H9 (cell line): ENCODE data around the gene RILPL2. TPM values are rescaled to one million over a fixed set of nuclear protein-coding genes. Genes with fewer than 3 reads are reported as not detected.

Source experiments
- DNase-seq: peaks from one replicate; pipeline ENCODE4 v3.0.0-alpha.2; 2017
- H2AFZ ChIP-seq: one replicate; pipeline ENCODE4 v1.6.1; 2013; ENCODE audit warnings: mild to moderate bottlenecking, low read length, control low read depth, moderate library complexity
- H2AK5ac ChIP-seq: 2 replicates; pipeline ENCODE4 v1.6.1; 2013; ENCODE audit warnings: low read length, control low read depth, mixed read lengths; ENCODE audit not compliant: insufficient read length
- H2BK120ac ChIP-seq: one replicate; pipeline ENCODE4 v1.6.1; 2013; ENCODE audit warnings: low read depth, mild to moderate bottlenecking, low read length, control low read depth, inconsistent platforms; ENCODE audit not compliant: poor library complexity, severe bottlenecking
- H2BK12ac ChIP-seq: 2 replicates; pipeline ENCODE4 v1.6.1; 2013; ENCODE audit warnings: low read length, control low read depth, mixed read lengths, low read depth; ENCODE audit not compliant: insufficient read length
- H2BK15ac ChIP-seq: 2 replicates; pipeline ENCODE4 v1.6.1; 2013; ENCODE audit warnings: low read depth, low read length, control low read depth
- H2BK20ac ChIP-seq: one replicate; pipeline ENCODE4 v1.6.1; 2013; ENCODE audit warnings: low read depth, mild to moderate bottlenecking, low read length, control low read depth, inconsistent platforms; ENCODE audit not compliant: poor library complexity, severe bottlenecking
- H2BK5ac ChIP-seq: 2 replicates; pipeline ENCODE4 v1.6.1; 2013; ENCODE audit warnings: low read length, control low read depth, mixed read lengths; ENCODE audit not compliant: insufficient read length
- H3K14ac ChIP-seq: 2 replicates; pipeline ENCODE4 v1.6.1; 2013; ENCODE audit warnings: low read length, control low read depth; ENCODE audit not compliant: insufficient read depth
- H3K18ac ChIP-seq: 2 replicates; pipeline ENCODE4 v1.6.1; 2013; ENCODE audit warnings: low read depth, mild to moderate bottlenecking, mixed read lengths, low read length, control low read depth; ENCODE audit not compliant: insufficient read length
- H3K23ac ChIP-seq: 2 replicates; pipeline ENCODE4 v1.6.1; 2013; ENCODE audit warnings: low read length, control low read depth, mixed read lengths, low read depth; ENCODE audit not compliant: insufficient read length
- H3K23me2 ChIP-seq: 2 replicates; pipeline ENCODE4 v1.6.1; 2013; ENCODE audit warnings: low read depth, mild to moderate bottlenecking, mixed read lengths, low read length, control low read depth; ENCODE audit not compliant: insufficient read length, poor library complexity, severe bottlenecking
- H3K27ac ChIP-seq: 2 replicates; pipeline ENCODE4 v1.5.1; 2013; ENCODE audit warnings: low read length, control low read depth, mixed read lengths, low read depth; ENCODE audit not compliant: insufficient read length
- H3K27me3 ChIP-seq: 2 replicates; pipeline ENCODE4 v1.6.1; 2013; ENCODE audit warnings: low read length, control low read depth, inconsistent platforms; ENCODE audit not compliant: insufficient read depth
- H3K4ac ChIP-seq: 2 replicates; pipeline ENCODE4 v1.6.1; 2013; ENCODE audit warnings: low read depth, mild to moderate bottlenecking, control low read depth, inconsistent platforms, low read length, moderate library complexity
- H3K4me1 ChIP-seq: 2 replicates; pipeline ENCODE4 v1.6.1; 2013; ENCODE audit warnings: low read length, control low read depth, inconsistent platforms; ENCODE audit not compliant: insufficient read depth
- H3K4me2 ChIP-seq: 2 replicates; pipeline ENCODE4 v1.6.1; 2013; ENCODE audit warnings: low read length, control low read depth, mixed read lengths; ENCODE audit not compliant: insufficient read length, insufficient read depth
- H3K56ac ChIP-seq: 2 replicates; pipeline ENCODE4 v1.6.1; 2013; ENCODE audit warnings: low read depth, mild to moderate bottlenecking, mixed read lengths, low read length, control low read depth; ENCODE audit not compliant: insufficient read length
- H3K79me1 ChIP-seq: 2 replicates; pipeline ENCODE4 v1.6.1; 2013; ENCODE audit warnings: low read depth, mild to moderate bottlenecking, moderate library complexity, low read length, control low read depth, inconsistent platforms; ENCODE audit not compliant: insufficient read depth, poor library complexity, severe bottlenecking
- H3K79me2 ChIP-seq: 2 replicates; pipeline ENCODE4 v1.6.1; 2013; ENCODE audit warnings: low read length, control low read depth, inconsistent platforms; ENCODE audit not compliant: insufficient read depth
- H3K9ac ChIP-seq: 2 replicates; pipeline ENCODE4 v1.6.1; 2013; ENCODE audit warnings: low read length, control low read depth, mixed read lengths; ENCODE audit not compliant: insufficient read length; ENCODE audit errors: extremely low read depth
- H3K9me3 ChIP-seq: one replicate; pipeline ENCODE4 v1.6.1; 2013; ENCODE audit warnings: low read depth, low read length, inconsistent platforms; ENCODE audit not compliant: control insufficient read depth
- H3T11ph ChIP-seq: one replicate; pipeline ENCODE4 v1.6.1; 2013; ENCODE audit warnings: mild to moderate bottlenecking, low read length, control low read depth, inconsistent platforms
- H4K20me1 ChIP-seq: one replicate; pipeline ENCODE4 v1.6.1; 2013; ENCODE audit not compliant: control insufficient read depth, insufficient read length, insufficient read depth
- H4K5ac ChIP-seq: 2 replicates; pipeline ENCODE4 v1.6.1; 2013; ENCODE audit warnings: low read depth, mild to moderate bottlenecking, mixed read lengths, low read length, control low read depth; ENCODE audit not compliant: insufficient read length
- H4K8ac ChIP-seq: replicated peaks from 2 replicates; pipeline ENCODE4 v1.6.1; 2013; ENCODE audit warnings: low read length, control low read depth, mixed read lengths, low read depth; ENCODE audit not compliant: insufficient read length
- H4K91ac ChIP-seq: 2 replicates; pipeline ENCODE4 v1.6.1; 2013; ENCODE audit warnings: low read depth, mild to moderate bottlenecking, moderate library complexity, mixed read lengths, low read length, control low read depth; ENCODE audit not compliant: insufficient read length
- H3K27ac Mint-ChIP-seq, 3 experiments: 2 replicates in 2 of 3; 3 replicates in 1 of 3; pipeline ENCODE4 v1.8.0; 2020 to 2021; ENCODE audit warnings: mixed read lengths in 3 of 3, mild to moderate bottlenecking in 1 of 3, moderate library complexity in 1 of 3
- H3K27me3 Mint-ChIP-seq: 2 replicates; pipeline ENCODE4 v1.8.0; 2021; ENCODE audit warnings: low read depth, mild to moderate bottlenecking, moderate library complexity, mixed read lengths
- H3K36me3 Mint-ChIP-seq, 3 experiments: 2 replicates in 2 of 3; 3 replicates in 1 of 3; pipeline ENCODE4 v1.8.0; 2020 to 2021; ENCODE audit warnings: low read depth in 3 of 3, mixed read lengths in 3 of 3; ENCODE audit not compliant: insufficient read depth in 1 of 3
- H3K4me1 Mint-ChIP-seq, 2 experiments: 2 replicates each; pipeline ENCODE4 v1.8.0; 2020; ENCODE audit warnings: mixed read lengths in 2 of 2
- H3K4me3 Mint-ChIP-seq, 2 experiments: 2 replicates in 1 of 2; 3 replicates in 1 of 2; pipeline ENCODE4 v1.8.0; 2020 to 2021; ENCODE audit warnings: mild to moderate bottlenecking in 2 of 2, mixed read lengths in 2 of 2, moderate library complexity in 1 of 2
- H3K9me3 Mint-ChIP-seq, 2 experiments: 2 replicates in 1 of 2; 3 replicates in 1 of 2; pipeline ENCODE4 v1.8.0; 2020; ENCODE audit warnings: mild to moderate bottlenecking in 2 of 2, mixed read lengths in 2 of 2, moderate library complexity in 1 of 2
- CTCF ChIP-seq: fragments of 200-600 bp; sonication (generic); conservative IDR thresholded peaks from 3 replicates; pipeline ENCODE4 v1.8.0; 2021; ENCODE audit warnings: antibody characterized with exemption, mild to moderate bottlenecking
- whole genome bisulfite sequencing: extraction: QIAGEN DNeasy Blood & Tissue Kit; methylation state at CpG from one replicate; pipeline ENCODE4 v1.1.7; 2013; ENCODE audit warnings: missing lambda C conversion rate, low lambda C conversion rate, mixed read lengths; ENCODE audit not compliant: insufficient read length; ENCODE audit errors: extremely low coverage; 5-methylcytosine and 5-hydroxymethylcytosine counted together
- total RNA-seq: library from RNA; stranded (reverse); gene quantifications from 2 replicates; pipeline ENCODE4 v1.2.1, GENCODE V29; 2021

RILPL2 gene
- total RNA-seq, 1 experiment from 2014 or later, result 1.4 TPM

GRCh38 chr12:123457980-123458779, 21.7 kb upstream of the RILPL2 start, which contains the start of gene SNRNP35:
Gene SNRNP35, plus strand, starts transcription at chr12:123458139. Its CDS starts 7,402 bp downstream, at chr12:123465541.
- H3K27me3 Mint-ChIP-seq, result peaks cover 2% of the 10 kb centered on the region; the same call in 1 of the 2 replicates
- H2BK5ac ChIP-seq, result no peak within 1 kb of the TSS
- TF ChIP-seq CTCF, result no peak
- no peak within 1 kb of the TSS for H2BK120ac ChIP-seq
- no peaks in the 10 kb centered on the region for H3K9me3 ChIP-seq
- no peak within 1 kb of the TSS for H2BK15ac ChIP-seq
- H3K4me2 ChIP-seq, result peak within 1 kb of the TSS; percentile 33
- peak within 1 kb of the TSS; percentile 73 for H3K18ac ChIP-seq
- no peak within 1 kb of the TSS for H4K8ac ChIP-seq
- H3K9me3 Mint-ChIP-seq, result no peaks in the 10 kb centered on the region
- H3K23me2 ChIP-seq, result peaks cover 3% of the 10 kb centered on the region
- no peak within 1 kb of the TSS for H3K23ac ChIP-seq
- no peak within 1 kb of the TSS; the same call in 1 of the 2 replicates for H3K4ac ChIP-seq
- peak; percentile 86 for DNase-seq
- peak within 1 kb of the TSS; percentile 95 for H3K9ac ChIP-seq
- H3K4me1 ChIP-seq, result no peaks in the 10 kb centered on the region
- no peak within 1 kb of the TSS for H4K91ac ChIP-seq
- peaks cover 0 to 12% (median 5%) of the 10 kb centered on the region in 3 experiments; a peak in 4 of 7 replicates for H3K36me3 Mint-ChIP-seq
- no peak within 1 kb of the TSS for H2BK12ac ChIP-seq
- peak within 1 kb of the TSS; percentile 99 for H3K14ac ChIP-seq
- H2AK5ac ChIP-seq, result no peak within 1 kb of the TSS
- peaks cover 5 to 9% of the 10 kb centered on the region in 2 experiments for H3K4me1 Mint-ChIP-seq
- no CpG with 5 or more reads among the region's 48 CpGs for WGBS
- peak within 1 kb of the TSS; percentile 99 to 100 (median 100) for H3K27ac Mint-ChIP-seq
- H2AFZ ChIP-seq, result no peak within 1 kb of the TSS
- H3K4me3 Mint-ChIP-seq, result peak within 1 kb of the TSS; percentile 92 to 97
- H3K27ac ChIP-seq, result peak within 1 kb of the TSS; percentile 77
- no peaks in the 10 kb centered on the region for H4K20me1 ChIP-seq
- no peaks in the 10 kb centered on the region for H3K27me3 ChIP-seq
- H2BK20ac ChIP-seq, result no peak within 1 kb of the TSS
- peak within 1 kb of the TSS; percentile 66 for H4K5ac ChIP-seq
- no peaks in the 10 kb centered on the region for H3K79me1 ChIP-seq
- no peak within 1 kb of the TSS for H3K56ac ChIP-seq
- H3T11ph ChIP-seq, result no peak within 1 kb of the TSS
- H3K79me2 ChIP-seq, result no peaks in the 10 kb centered on the region
